ENCODE results near the gene KCTD15. TPM values are rescaled to one million over a fixed set of nuclear protein-coding genes. Genes with fewer than 3 reads are reported as not detected.

KCTD15 gene
- total and polyA plus RNA-seq, 10 donors: 7.6 to 31.8 (median 19.2) TPM

GRCh38 chr19:33845498-33845897 lies 48.8 kb downstream of the KCTD15 start:
- H3K27me3 ChIP-seq (replicated peaks in 1 of 7): peaks cover 0 to 21% (median 0%) of the 10 kb centered on the region in 7 donors
- H3K4me3 ChIP-seq: no peak overlapping the region
- WGBS, 5 donors: 73 to 86% (median 80%) methylated on average over 2 of the region's 2 CpGs
- intact Hi-C loops (cut with DNase I; ENCODE audit: low total_unique reads): no loop called here
- no peak for DNase-seq
- no peaks in the 10 kb centered on the region for H3K36me3 ChIP-seq
- H3K27ac ChIP-seq: no peak overlapping the region
- TF ChIP-seq CTCF (IDR thresholded peaks at IDR 0.05 in 8 of 11, conservative IDR thresholded peaks at IDR 0.05 in 3 of 11): no peak
- no peak for TF ChIP-seq POLR2A (IDR thresholded peaks at IDR 0.05)
- no peak for TF ChIP-seq POLR2AphosphoS5 (IDR thresholded peaks at IDR 0.05)
- H3K4me1 ChIP-seq: no peaks in the 10 kb centered on the region
- peaks cover 0 to 12% (median 7%) of the 10 kb centered on the region in 8 donors for H3K9me3 ChIP-seq

- no peaks in the 10 kb centered on the region for H3K4me1 ChIP-seq
- intact Hi-C loops (cut with DNase I; ENCODE audit: low total_unique reads): no loop called here
- peaks cover 0 to 30% (median 23%) of the 10 kb centered on the region in 8 donors for H3K9me3 ChIP-seq
- H3K27me3 ChIP-seq (replicated peaks in 1 of 7): no peaks in the 10 kb centered on the region
- no peaks in the 10 kb centered on the region for H3K36me3 ChIP-seq
- H3K27ac ChIP-seq: no peak overlapping the region
- TF ChIP-seq CTCF (IDR thresholded peaks at IDR 0.05 in 8 of 11, conservative IDR thresholded peaks at IDR 0.05 in 3 of 11) (no peak), POLR2A (IDR thresholded peaks at IDR 0.05) (no peak), POLR2AphosphoS5 (IDR thresholded peaks at IDR 0.05) (no peak)
- no peak overlapping the region for H3K4me3 ChIP-seq
- DNase-seq: peak; percentile 30
- 79 to 100% (median 96%) methylated on average over 1 to 5 of the region's 5 CpGs for WGBS, 5 donors
These were observed 53.0 kb downstream of the KCTD15 start for GRCh38 chr19:33849551-33850147.

- peak; percentile 63 for DNase-seq
- 84 to 95% (median 90%) methylated on average over 17 of the region's 17 CpGs for WGBS, 5 donors
- Histone ChIP-seq H3K4me3 (no peak overlapping the region), H3K27ac (no peak overlapping the region), H3K4me1 (no peaks in the 10 kb centered on the region), H3K27me3 (replicated peaks in 1 of 7) (no peaks in the 10 kb centered on the region), H3K9me3 (no peaks in the 10 kb centered on the region), H3K36me3 (no peaks in the 10 kb centered on the region)
- intact Hi-C loops (cut with DNase I; ENCODE audit: low total_unique reads): no loop called here
- TF ChIP-seq POLR2A (IDR thresholded peaks at IDR 0.05): no peak
- TF ChIP-seq CTCF (IDR thresholded peaks at IDR 0.05 in 8 of 11, conservative IDR thresholded peaks at IDR 0.05 in 3 of 11): no peak
- no peak for TF ChIP-seq POLR2AphosphoS5 (IDR thresholded peaks at IDR 0.05)
These were observed 62.3 kb downstream of the KCTD15 start for GRCh38 chr19:33859016-33859415.

- Histone ChIP-seq H3K27me3 (replicated peaks in 1 of 7) (no peaks in the 10 kb centered on the region), H3K4me1 (no peaks in the 10 kb centered on the region), H3K9me3 (no peaks in the 10 kb centered on the region), H3K4me3 (no peak overlapping the region), H3K27ac (no peak overlapping the region), H3K36me3 (no peaks in the 10 kb centered on the region)
- intact Hi-C loops (cut with DNase I; ENCODE audit: low total_unique reads): no loop called here
- peak; percentile 33 for DNase-seq
- WGBS, 5 donors: 82 to 92% (median 83%) methylated on average over 10 of the region's 10 CpGs
- TF ChIP-seq CTCF (IDR thresholded peaks at IDR 0.05 in 8 of 11, conservative IDR thresholded peaks at IDR 0.05 in 3 of 11) (no peak), POLR2AphosphoS5 (IDR thresholded peaks at IDR 0.05) (no peak), POLR2A (IDR thresholded peaks at IDR 0.05) (no peak)
These were observed 63.8 kb downstream of the KCTD15 start for GRCh38 chr19:33860312-33861090.
